K562 (cell line): Measurements from ENCODE around the gene CCDC88C. TPM values are rescaled to one million over a fixed set of nuclear protein-coding genes. Genes with fewer than 3 reads are reported as not detected.

Experiments used
- CUX1 ChIP-seq: fragments of 200-800 bp; sonication (Bioruptor generic); IDR thresholded peaks from 2 replicates; pipeline ENCODE4 v1.6.1; 2016; ENCODE audit warnings: missing genetic modification characterization, missing compliant biosample characterization
- ELF2 ChIP-seq: fragments of 250-450 bp; sonication (Bioruptor Pico); IDR thresholded peaks from 2 replicates; pipeline ENCODE4 v1.5.0; 2021; ENCODE audit warnings: mild to moderate bottlenecking
- HDGF ChIP-seq: fragments of 450-650 bp; IDR thresholded peaks from 2 replicates; pipeline ENCODE4 v1.6.1; 2016
- MBD1 ChIP-seq: fragments of 250-450 bp; sonication (Bioruptor Pico); IDR thresholded peaks from 2 replicates; pipeline ENCODE4 v1.8.0; 2022; ENCODE audit warnings: inconsistent platforms
- RNF219 ChIP-seq: fragments of 250-450 bp; sonication (Bioruptor Pico); IDR thresholded peaks from 2 replicates; pipeline ENCODE4 v1.5.0; 2022; ENCODE audit warnings: mild to moderate bottlenecking
- TRIM25 ChIP-seq: fragments of 450-650 bp; IDR thresholded peaks from 2 replicates; pipeline ENCODE4 v1.7.0; 2016; ENCODE audit warnings: borderline replicate concordance
- ZNF277 ChIP-seq: fragments of 250-450 bp; sonication (Bioruptor Pico); IDR thresholded peaks from 2 replicates; pipeline ENCODE4 v1.8.0; 2022; ENCODE audit warnings: inconsistent platforms, mild to moderate bottlenecking, moderate library complexity, borderline replicate concordance
- ZNF668 ChIP-seq: fragments of 250-450 bp; sonication (Bioruptor Pico); IDR thresholded peaks from 2 replicates; pipeline ENCODE4 v1.8.0; 2022; ENCODE audit warnings: mild to moderate bottlenecking, inconsistent platforms
- ZNF740 ChIP-seq, 3 experiments: fragments of 200-800 bp in 1 of 3; sonication (Bioruptor generic) in 1 of 3; sonication (generic) in 1 of 3; formaldehyde crosslinking in 1 of 3; IDR thresholded peaks; 2 replicates each; pipeline versions ENCODE4 v1.6.1 to v1.8.0; 2016 to 2022; ENCODE audit warnings: mild to moderate bottlenecking in 2 of 3, missing compliant biosample characterization in 2 of 3, missing genetic modification characterization in 2 of 3, missing genetic modification reagents in 1 of 3
- polyA plus RNA-seq, 8 experiments: library from polyadenylated mRNA; depleted of rRNA in 4 of 8; stranded (reverse) in 5 of 8; unstranded in 3 of 8; fragments of >200 nt; fragmentation: Nextera tagmentation in 2 of 8; fragmentation: Illumina TruSeq in 1 of 8; extraction: Ambion mirVana in 2 of 8; extraction: Trizol in 1 of 8; gene quantifications; 2 replicates each; pipeline versions ENCODE4 v1.2.1 to v1.2.3, GENCODE V29; 2011 to 2014; ENCODE audit warnings: inconsistent platforms in 1 of 8, missing spikeins in 1 of 8
- total RNA-seq, 7 experiments: library from RNA; depleted of rRNA in 6 of 7; stranded (reverse); fragments of >200 nt in 6 of 7; fragmentation: Illumina TruSeq in 2 of 7; extraction: Trizol in 2 of 7; gene quantifications; 2 replicates each; pipeline versions ENCODE4 v1.2.1 to v1.2.3, GENCODE V29; 2011 to 2021; ENCODE audit warnings: low replicate concordance in 1 of 7

CCDC88C gene
- total and polyA plus RNA-seq, 9 of the 15 experiments (the other 6 are each of a cell fraction or from before 2014, with no cell fraction given): 0.62 to 22.5 (median 10.7) TPM

- TF ChIP-seq ZNF277 (CRISPR knock-in tag) (no peak), HDGF (no peak), ELF2 (CRISPR knock-in tag) (no peak), ZNF668 (no peak), ZNF740 (CRISPR knock-in tag; IDR thresholded peaks at IDR 0.05) (peak; percentile 91), ZNF740 (tag; IDR thresholded peaks at IDR 0.05) (no peak), RNF219 (no peak), TRIM25 (no peak), CUX1 (CRISPR knock-in tag) (no peak), MBD1 (CRISPR knock-in tag) (no peak)
Observed at GRCh38 chr14:91264151-91265150, 153.2 kb downstream of the CCDC88C start (continued).
